Fibroblast of lung (primary cell): ENCODE results near the gene ELMO1.

Experiments
- CTCF ChIP-seq, 2 donors: IDR thresholded peaks in 1 of 2; conservative IDR thresholded peaks in 1 of 2; 1 replicate in 1 of 2; 2 replicates in 1 of 2; pipeline ENCODE4 v1.5.1; 2011 to 2012; ENCODE audit warnings: low read length in 2 of 2, control low read depth in 1 of 2, inconsistent platforms in 1 of 2, low read depth in 1 of 2, mild to moderate bottlenecking in 1 of 2
- EZH2 ChIP-seq: IDR thresholded peaks from 2 replicates; pipeline ENCODE4 v1.5.1; 2012; ENCODE audit warnings: low read length, control low read depth, mild to moderate bottlenecking; ENCODE audit errors: missing control alignments

DNA sequence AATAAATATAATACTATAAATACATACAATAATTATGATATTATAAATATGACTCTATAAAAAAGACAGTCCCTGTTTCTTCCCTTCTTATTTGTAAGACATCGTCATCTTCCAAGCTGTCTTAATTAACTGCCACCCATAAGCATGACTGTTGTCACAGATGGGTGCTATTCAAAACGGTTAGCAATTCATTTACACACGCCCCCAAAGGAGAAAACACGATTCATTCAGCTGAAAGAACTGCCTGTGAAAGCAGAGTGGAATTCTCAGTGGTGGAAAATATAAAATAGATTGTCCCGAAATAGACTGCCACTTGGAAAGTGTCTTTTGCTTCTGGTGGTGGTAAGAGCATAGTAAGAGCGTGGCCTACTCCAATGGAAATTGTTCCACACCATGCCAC is 48.9 kb upstream of the ELMO1 start:
- TF ChIP-seq CTCF (conservative IDR thresholded peaks at IDR 0.05 in 1 of 2, IDR thresholded peaks at IDR 0.05 in 1 of 2; ENCODE audit: low read depth in 1 of 2, low read length in 2 of 2) (no peak), EZH2 (no peak)
